HL-60 (cell line): ENCODE data around the gene CRYBG2.
"Not testable (repeated sequence)": the region's sequence is repeated elsewhere in the genome, so short reads cannot be mapped to it uniquely, and the experiment has no call there.

ENCODE experiments used
- DNase-seq, 2 experiments: peaks; one replicate each; pipeline ENCODE4 v3.0.0-alpha.2; 2010 to 2020; ENCODE audit warnings: low read depth in 1 of 2, low spot score in 1 of 2
- H3K27ac ChIP-seq: fragments of 250-450 bp; sonication (Bioruptor Pico); replicated peaks from 2 replicates; pipeline ENCODE4 v1.5.1; 2020; ENCODE audit warnings: mild to moderate bottlenecking, moderate library complexity
- H3K27me3 ChIP-seq: fragments of 250-450 bp; sonication (Bioruptor Pico); 2 replicates; pipeline ENCODE4 v1.5.1; 2021; ENCODE audit warnings: mild to moderate bottlenecking, moderate library complexity; ENCODE audit not compliant: insufficient read depth, poor library complexity, severe bottlenecking
- H3K4me3 ChIP-seq: replicated peaks from 2 replicates; pipeline ENCODE4 v1.5.1; 2011; ENCODE audit warnings: mild to moderate bottlenecking, control low read depth, low read length; ENCODE audit not compliant: insufficient read depth
- CTCF ChIP-seq: IDR thresholded peaks from one replicate; pipeline ENCODE4 v1.5.1; 2011; ENCODE audit warnings: low read length, control low read depth, inconsistent platforms; ENCODE audit not compliant: insufficient read depth
- GABPA ChIP-seq: IDR thresholded peaks from 2 replicates; pipeline ENCODE4 v1.6.1; 2012; ENCODE audit warnings: low read depth
- POLR2AphosphoS5 ChIP-seq: IDR thresholded peaks from 2 replicates; pipeline ENCODE4 v1.6.1; 2012; ENCODE audit warnings: low read depth
- SPI1 ChIP-seq: IDR thresholded peaks from 2 replicates; pipeline ENCODE4 v1.6.1; 2012; ENCODE audit warnings: low read depth, mild to moderate bottlenecking, borderline replicate concordance
- TF ChIP-seq, protein P1 (sequence below): IDR thresholded peaks from 2 replicates; pipeline ENCODE4 v1.6.1; 2012; ENCODE audit warnings: low read depth; ENCODE audit not compliant: insufficient replicate concordance

CRYBG2 gene

GRCh38 chr1:26307966-26308899 lies 45.7 kb downstream of the CRYBG2 start:
- DNase-seq, H3K4me3 ChIP-seq, H3K27me3 ChIP-seq: not testable (repeated sequence)
- TF ChIP-seq SPI1, result peak; percentile 74
- peak overlapping the region; percentile 87 for H3K27ac ChIP-seq

GRCh38 chr1:26307363-26307781 lies 46.6 kb downstream of the CRYBG2 start:
- TF ChIP-seq, protein P1, sequence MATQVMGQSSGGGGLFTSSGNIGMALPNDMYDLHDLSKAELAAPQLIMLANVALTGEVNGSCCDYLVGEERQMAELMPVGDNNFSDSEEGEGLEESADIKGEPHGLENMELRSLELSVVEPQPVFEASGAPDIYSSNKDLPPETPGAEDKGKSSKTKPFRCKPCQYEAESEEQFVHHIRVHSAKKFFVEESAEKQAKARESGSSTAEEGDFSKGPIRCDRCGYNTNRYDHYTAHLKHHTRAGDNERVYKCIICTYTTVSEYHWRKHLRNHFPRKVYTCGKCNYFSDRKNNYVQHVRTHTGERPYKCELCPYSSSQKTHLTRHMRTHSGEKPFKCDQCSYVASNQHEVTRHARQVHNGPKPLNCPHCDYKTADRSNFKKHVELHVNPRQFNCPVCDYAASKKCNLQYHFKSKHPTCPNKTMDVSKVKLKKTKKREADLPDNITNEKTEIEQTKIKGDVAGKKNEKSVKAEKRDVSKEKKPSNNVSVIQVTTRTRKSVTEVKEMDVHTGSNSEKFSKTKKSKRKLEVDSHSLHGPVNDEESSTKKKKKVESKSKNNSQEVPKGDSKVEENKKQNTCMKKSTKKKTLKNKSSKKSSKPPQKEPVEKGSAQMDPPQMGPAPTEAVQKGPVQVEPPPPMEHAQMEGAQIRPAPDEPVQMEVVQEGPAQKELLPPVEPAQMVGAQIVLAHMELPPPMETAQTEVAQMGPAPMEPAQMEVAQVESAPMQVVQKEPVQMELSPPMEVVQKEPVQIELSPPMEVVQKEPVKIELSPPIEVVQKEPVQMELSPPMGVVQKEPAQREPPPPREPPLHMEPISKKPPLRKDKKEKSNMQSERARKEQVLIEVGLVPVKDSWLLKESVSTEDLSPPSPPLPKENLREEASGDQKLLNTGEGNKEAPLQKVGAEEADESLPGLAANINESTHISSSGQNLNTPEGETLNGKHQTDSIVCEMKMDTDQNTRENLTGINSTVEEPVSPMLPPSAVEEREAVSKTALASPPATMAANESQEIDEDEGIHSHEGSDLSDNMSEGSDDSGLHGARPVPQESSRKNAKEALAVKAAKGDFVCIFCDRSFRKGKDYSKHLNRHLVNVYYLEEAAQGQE, result no peak
- TF ChIP-seq POLR2AphosphoS5, result no peak
- no peak for TF ChIP-seq SPI1
- no peak for TF ChIP-seq GABPA
- TF ChIP-seq CTCF, result no peak
- Histone ChIP-seq H3K27me3 (no peaks in the 10 kb centered on the region), H3K27ac (peak overlapping the region; percentile 87), H3K4me3 (no peak overlapping the region; the same call in 1 of the 2 replicates)
- no peak for DNase-seq

DNA sequence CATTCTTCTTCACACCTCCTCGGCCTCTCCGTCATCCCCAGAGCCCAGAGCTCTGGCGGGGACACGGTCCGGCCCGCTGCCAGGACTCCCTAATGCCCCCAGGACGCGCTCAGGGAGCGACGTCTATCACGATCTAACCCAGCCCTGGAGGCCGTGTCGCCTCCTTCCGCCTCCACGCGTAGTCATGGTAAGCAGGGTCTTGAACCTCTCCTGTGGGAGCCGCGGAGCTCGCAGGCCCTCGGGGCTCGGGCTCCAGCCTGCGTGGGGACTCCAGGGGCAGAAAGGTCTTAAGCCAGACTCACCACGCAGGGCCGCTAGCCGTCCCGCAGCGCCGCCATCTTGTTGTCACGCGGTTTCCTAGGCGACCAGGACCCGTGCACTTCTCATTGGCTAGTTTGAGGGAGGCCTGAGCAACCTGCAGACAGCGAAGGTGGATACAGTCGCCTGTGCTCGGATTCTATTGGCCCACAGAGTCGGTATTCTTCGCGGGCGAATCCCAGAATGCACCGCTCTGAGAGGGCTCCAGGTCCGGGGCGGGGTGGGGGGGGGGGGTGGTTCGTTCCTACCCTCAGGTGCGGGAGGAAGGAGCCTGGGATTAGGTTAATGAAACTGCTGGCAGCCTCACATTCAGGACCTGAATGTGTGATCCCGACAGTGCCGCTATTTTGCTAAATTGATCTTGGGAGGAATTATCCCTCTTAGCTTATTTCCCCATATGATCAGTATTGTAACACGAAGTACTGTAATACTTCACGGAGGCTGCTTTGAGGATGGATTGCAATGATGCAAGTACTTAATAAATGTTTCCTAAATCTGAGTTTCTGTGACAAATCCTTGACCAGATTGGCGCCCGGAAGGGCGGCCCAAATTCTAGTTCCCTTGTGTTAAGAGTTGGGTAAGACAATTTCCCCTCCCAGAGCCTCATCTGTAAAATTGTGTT lies 47.4 kb downstream of the CRYBG2 start, which contains the start of gene UBXN11:
TSS of gene UBXN11 (minus strand) at position 347 of the 940 bp plus-strand sequence. CDS start 3,753 bp downstream, outside the sequence.
- peak within 1 kb of the TSS; percentile 93 for H3K4me3 ChIP-seq
- no peaks in the 10 kb centered on the region for H3K27me3 ChIP-seq
- H3K27ac ChIP-seq, result peak within 1 kb of the TSS; percentile 87
- TF ChIP-seq SPI1, result peak; percentile 27; the same call in 1 of the 2 replicates
- TF ChIP-seq, protein P1, result no peak
- peak; percentile 98 for DNase-seq

- DNase-seq, result peak; percentile 73 to 76
- Histone ChIP-seq H3K27me3 (no peaks in the 10 kb centered on the region), H3K4me3 (peak overlapping the region; percentile 93), H3K27ac (peak overlapping the region; percentile 87)
- TF ChIP-seq, protein P1, result no peak
- TF ChIP-seq CTCF, result no peak
- peak; percentile 86 for TF ChIP-seq SPI1
- TF ChIP-seq GABPA, result no peak
- peak; percentile 45 for TF ChIP-seq POLR2AphosphoS5
Measured at GRCh38 chr1:26305667-26306289, 48.2 kb downstream of the CRYBG2 start.
